ENCODE results near the gene PNKD.

PNKD gene

GRCh38 chr2:218370410-218371063, 100.2 kb downstream of the PNKD start:
- no peak for DNase-seq (ENCODE audit: low spot score)

- no peak for DNase-seq (ENCODE audit: low spot score)
These were observed 101.6 kb downstream of the PNKD start for GRCh38 chr2:218371983-218372350.

GRCh38 chr2:218374795-218375194, 104.5 kb downstream of the PNKD start:
- DNase-seq (ENCODE audit: low spot score): no peak

- no peak for DNase-seq (ENCODE audit: low spot score)
These were observed 104.9 kb downstream of the PNKD start for GRCh38 chr2:218375212-218375611.

GRCh38 chr2:218378053-218378452, 107.7 kb downstream of the PNKD start:
- DNase-seq (ENCODE audit: low spot score): no peak

GRCh38 chr2:218381916-218382366, 111.6 kb downstream of the PNKD start, which contains the start of gene SLC11A1:
SLC11A1 (plus strand) TSS chr2:218382273; CDS start chr2:218382369, 96 bp downstream.
- DNase-seq (ENCODE audit: low spot score): no peak

- no peak for DNase-seq (ENCODE audit: low spot score)
These were observed 112.5 kb downstream of the PNKD start for GRCh38 chr2:218382785-218383184.

GRCh38 chr2:218383892-218384519, 113.7 kb downstream of the PNKD start:
- no peak for DNase-seq (ENCODE audit: low spot score)

- DNase-seq (ENCODE audit: low spot score): no peak
These were observed 114.7 kb downstream of the PNKD start for GRCh38 chr2:218384975-218385374.

GRCh38 chr2:218386505-218387368, 116.4 kb downstream of the PNKD start:
- DNase-seq (ENCODE audit: low spot score): no peak

GRCh38 chr2:218387369-218388194, 117.3 kb downstream of the PNKD start:
- DNase-seq (ENCODE audit: low spot score): peak; percentile 39

GRCh38 chr2:218389333-218390150, 119.2 kb downstream of the PNKD start:
- DNase-seq (ENCODE audit: low spot score): no peak

- DNase-seq (ENCODE audit: low spot score): no peak
These were observed 120.9 kb downstream of the PNKD start for GRCh38 chr2:218391202-218391601.

- DNase-seq (ENCODE audit: low spot score): no peak
These were observed 122.1 kb downstream of the PNKD start for GRCh38 chr2:218392459-218392858.

- no peak for DNase-seq (ENCODE audit: low spot score)
These were observed 122.7 kb downstream of the PNKD start for GRCh38 chr2:218392891-218393462.

GRCh38 chr2:218393750-218394290, 123.5 kb downstream of the PNKD start:
- no peak for DNase-seq (ENCODE audit: low spot score)

GRCh38 chr2:218394298-218395089, 124.2 kb downstream of the PNKD start:
- DNase-seq (ENCODE audit: low spot score): no peak

GRCh38 chr2:218395090-218395444, 124.7 kb downstream of the PNKD start:
- DNase-seq (ENCODE audit: low spot score): no peak

- DNase-seq (ENCODE audit: low spot score): no peak
These were observed 125.1 kb downstream of the PNKD start for GRCh38 chr2:218395456-218395825.
